Nephron progenitor cell (in vitro differentiated cells): ENCODE results near the gene UBXN1.
"Not testable (repeated sequence)": the region's sequence is repeated elsewhere in the genome, so short reads cannot be mapped to it uniquely, and the experiment has no call there.

Source experiments
- DNase-seq: peaks from one replicate; pipeline ENCODE4 v3.0.0; 2021
- H3K27ac Mint-ChIP-seq: 2 replicates; pipeline ENCODE4 v1.8.0; 2021; ENCODE audit warnings: mild to moderate bottlenecking, moderate library complexity, mixed read lengths
- H3K27me3 Mint-ChIP-seq: 2 replicates; pipeline ENCODE4 v1.8.0; 2021; ENCODE audit warnings: mild to moderate bottlenecking, low read depth, mixed read lengths; ENCODE audit not compliant: poor library complexity
- H3K36me3 Mint-ChIP-seq: 2 replicates; pipeline ENCODE4 v1.8.0; 2021; ENCODE audit warnings: low read depth, mixed read lengths
- H3K4me1 Mint-ChIP-seq: 2 replicates; pipeline ENCODE4 v1.8.0; 2021; ENCODE audit warnings: mixed read lengths
- H3K4me3 Mint-ChIP-seq: 2 replicates; pipeline ENCODE4 v1.8.0; 2021; ENCODE audit warnings: mild to moderate bottlenecking, moderate library complexity, mixed read lengths
- H3K9me3 Mint-ChIP-seq: 2 replicates; pipeline ENCODE4 v1.8.0; 2021; ENCODE audit warnings: mild to moderate bottlenecking, moderate library complexity, mixed read lengths
- CTCF ChIP-seq: fragments of 200-600 bp; sonication (generic); IDR thresholded peaks from 2 replicates; pipeline ENCODE4 v1.5.0; 2021; ENCODE audit warnings: antibody characterized with exemption

Gene UBXN1

GRCh38 chr11:62652161-62653006 is 26.5 kb downstream of the UBXN1 start:
- no peak for TF ChIP-seq CTCF
- peak overlapping the region; percentile 96 for H3K27ac Mint-ChIP-seq
- DNase-seq, result no peak

GRCh38 chr11:62650283-62650682 is 28.6 kb downstream of the UBXN1 start:
- H3K9me3 Mint-ChIP-seq, DNase-seq, H3K4me3 Mint-ChIP-seq, H3K27ac Mint-ChIP-seq, H3K27me3 Mint-ChIP-seq: not testable (repeated sequence)
- H3K36me3 Mint-ChIP-seq, result peaks cover 13% of the 10 kb centered on the region
- H3K4me1 Mint-ChIP-seq, result peaks cover 30% of the 10 kb centered on the region

More at GRCh38 chr11:62652161-62653006, 26.5 kb downstream of the UBXN1 start:
- Mint-ChIP-seq H3K4me3 (peak overlapping the region; percentile 89), H3K36me3 (peaks cover 10% of the 10 kb centered on the region), H3K9me3 (no peaks in the 10 kb centered on the region), H3K4me1 (peaks cover 17% of the 10 kb centered on the region), H3K27me3 (peaks cover 7% of the 10 kb centered on the region)

GRCh38 chr11:62649486-62649885 is 29.4 kb downstream of the UBXN1 start:
- H3K4me1 Mint-ChIP-seq, result peaks cover 36% of the 10 kb centered on the region
- H3K27me3 Mint-ChIP-seq, result peaks cover 1% of the 10 kb centered on the region
- H3K9me3 Mint-ChIP-seq, result no peaks in the 10 kb centered on the region
- no peak overlapping the region for H3K27ac Mint-ChIP-seq
- H3K4me3 Mint-ChIP-seq, result no peak overlapping the region
- H3K36me3 Mint-ChIP-seq, result peaks cover 14% of the 10 kb centered on the region
- DNase-seq, result no peak
- no peak for TF ChIP-seq CTCF

GRCh38 chr11:62648967-62649364 is 29.9 kb downstream of the UBXN1 start:
- no peak for DNase-seq
- TF ChIP-seq CTCF, result no peak
- H3K4me1 Mint-ChIP-seq, result peaks cover 41% of the 10 kb centered on the region
- H3K27me3 Mint-ChIP-seq, result peaks cover 4% of the 10 kb centered on the region
- no peaks in the 10 kb centered on the region for H3K9me3 Mint-ChIP-seq
- no peak overlapping the region for H3K4me3 Mint-ChIP-seq
- H3K27ac Mint-ChIP-seq, result no peak overlapping the region
- H3K36me3 Mint-ChIP-seq, result peaks cover 19% of the 10 kb centered on the region

- Mint-ChIP-seq H3K4me3 (no peak overlapping the region), H3K4me1 (peaks cover 38% of the 10 kb centered on the region), H3K27me3 (peaks cover 4% of the 10 kb centered on the region), H3K36me3 (peaks cover 20% of the 10 kb centered on the region), H3K27ac (no peak overlapping the region), H3K9me3 (no peaks in the 10 kb centered on the region)
- no peak for DNase-seq
- no peak for TF ChIP-seq CTCF
Measured at GRCh38 chr11:62648185-62648966, 30.5 kb downstream of the UBXN1 start.

GRCh38 chr11:62647609-62648005 is 31.3 kb downstream of the UBXN1 start:
- Mint-ChIP-seq H3K4me3 (no peak overlapping the region), H3K27me3 (peaks cover 4% of the 10 kb centered on the region), H3K4me1 (peaks cover 35% of the 10 kb centered on the region), H3K27ac (peak overlapping the region; percentile 32), H3K9me3 (no peaks in the 10 kb centered on the region), H3K36me3 (peaks cover 20% of the 10 kb centered on the region)
- no peak for DNase-seq
- TF ChIP-seq CTCF, result no peak
